Measurements from ENCODE around the gene SRXN1. TPM values are rescaled to one million over a fixed set of nuclear protein-coding genes. Genes with fewer than 3 reads are reported as not detected.

SRXN1 gene
- total RNA-seq, 4 donors from 2014 or later = 87.9 to 170 (median 128) TPM

GRCh38 chr20:661474-662270 is 8.7 kb upstream of the SRXN1 start:
- DNase-seq = no peak
- no peak for ATAC-seq
- Histone ChIP-seq H3K27me3 (peaks cover 40 to 53% (median 45%) of the 10 kb centered on the region in 3 donors), H3K4me1 (no peaks in the 10 kb centered on the region), H3K27ac (no peak overlapping the region), H3K9me3 (no peaks in the 10 kb centered on the region), H3K4me3 (no peak overlapping the region), H3K36me3 (no peaks in the 10 kb centered on the region)
- in situ Hi-C loops (cut with MboI; ENCODE audit: low sequenced_read_pairs in 4 of 4) = no loop called here
- intact Hi-C loops (cut with DNase I; ENCODE audit: low total_unique reads) = no loop called here
- TF ChIP-seq CTCF (IDR thresholded peaks at IDR 0.05 in 4 of 5, conservative IDR thresholded peaks at IDR 0.05 in 1 of 5) (no peak), POLR2A (IDR thresholded peaks at IDR 0.05) (no peak)

- H3K9me3 ChIP-seq = no peaks in the 10 kb centered on the region
- H3K27ac ChIP-seq = no peak overlapping the region
- intact Hi-C loops (cut with DNase I; ENCODE audit: low total_unique reads) (no loop called here), in situ Hi-C loops (cut with MboI; ENCODE audit: low sequenced_read_pairs in 4 of 4) (loop anchor here in 2 of 4 donors (10.0 kb wide), 2 partner anchors 104 to 114 kb away; partner anchors contain the start of gene CSNK2A1 (in 1 of the 2))
- ATAC-seq (no peak), DNase-seq (no peak)
- TF ChIP-seq CTCF (IDR thresholded peaks at IDR 0.05 in 4 of 5, conservative IDR thresholded peaks at IDR 0.05 in 1 of 5) (no peak), POLR2A (IDR thresholded peaks at IDR 0.05) (no peak)
- peaks cover 6 to 8% of the 10 kb centered on the region in 2 donors for H3K4me1 ChIP-seq
- peaks cover 24 to 32% (median 26%) of the 10 kb centered on the region in 3 donors for H3K27me3 ChIP-seq
- no peak overlapping the region for H3K4me3 ChIP-seq
- no peaks in the 10 kb centered on the region for H3K36me3 ChIP-seq
Measured at GRCh38 chr20:658731-659291, 5.8 kb upstream of the SRXN1 start.

- H3K4me1 ChIP-seq = peaks cover 7 to 10% of the 10 kb centered on the region in 2 donors
- no peaks in the 10 kb centered on the region for H3K9me3 ChIP-seq
- no peak for ATAC-seq
- H3K4me3 ChIP-seq = no peak overlapping the region
- H3K27me3 ChIP-seq = peaks cover 20 to 26% (median 21%) of the 10 kb centered on the region in 3 donors
- in situ Hi-C loops (cut with MboI; ENCODE audit: low sequenced_read_pairs in 4 of 4) (loop anchor here in 2 of 4 donors (10.0 kb wide), 2 partner anchors 103 to 113 kb away; partner anchors contain the start of gene CSNK2A1 (in 1 of the 2)), intact Hi-C loops (cut with DNase I; ENCODE audit: low total_unique reads) (no loop called here)
- DNase-seq = no peak
- no peak overlapping the region for H3K27ac ChIP-seq
- no peaks in the 10 kb centered on the region for H3K36me3 ChIP-seq
- no peak for TF ChIP-seq CTCF (IDR thresholded peaks at IDR 0.05 in 4 of 5, conservative IDR thresholded peaks at IDR 0.05 in 1 of 5)
- TF ChIP-seq POLR2A (IDR thresholded peaks at IDR 0.05) = no peak
Measured at GRCh38 chr20:658202-658601, 5.2 kb upstream of the SRXN1 start.

GRCh38 chr20:655726-656624 is 3.0 kb upstream of the SRXN1 start:
- in situ Hi-C loops (cut with MboI; ENCODE audit: low sequenced_read_pairs in 4 of 4) (loop anchor here in 2 of 4 donors (10.0 kb wide), 2 partner anchors 101 to 111 kb away; partner anchors contain the start of gene CSNK2A1 (in 1 of the 2)), intact Hi-C loops (cut with DNase I; ENCODE audit: low total_unique reads) (no loop called here)
- H3K27me3 ChIP-seq = peaks cover 0 to 5% (median 0%) of the 10 kb centered on the region in 3 donors
- H3K4me1 ChIP-seq = peaks cover 16 to 19% of the 10 kb centered on the region in 2 donors
- no peak overlapping the region for H3K4me3 ChIP-seq
- no peak for ATAC-seq
- H3K36me3 ChIP-seq = peaks cover 0 to 3% of the 10 kb centered on the region in 2 donors
- TF ChIP-seq POLR2A (IDR thresholded peaks at IDR 0.05) (no peak), CTCF (IDR thresholded peaks at IDR 0.05 in 4 of 5, conservative IDR thresholded peaks at IDR 0.05 in 1 of 5) (no peak)
- no peak for DNase-seq
- no peak overlapping the region for H3K27ac ChIP-seq
- H3K9me3 ChIP-seq = no peaks in the 10 kb centered on the region
